Esophagus muscularis mucosa (tissue), 4 donors: ENCODE measurements around the gene ANKRD27.

Experiments
- EP300 ChIP-seq: sonication (generic); formaldehyde crosslinking; IDR thresholded peaks from one replicate; pipeline ENCODE4 v1.6.1; 2017; ENCODE audit warnings: antibody characterized with exemption
- POLR2A ChIP-seq: fragments of 450-650 bp; IDR thresholded peaks from one replicate; pipeline ENCODE4 v1.6.1; 2017; ENCODE audit warnings: antibody characterized with exemption, moderate library complexity, mild to moderate bottlenecking, low read depth
- POLR2AphosphoS5 ChIP-seq, 2 donors: sonication (generic); formaldehyde crosslinking; IDR thresholded peaks; one replicate each; pipeline ENCODE4 v1.6.1; 2017; ENCODE audit warnings: antibody characterized with exemption in 2 of 2
- TF ChIP-seq, protein P1 (sequence below), 3 experiments: fragments of 200-600 bp in 2 of 3; fragments of 450-650 bp in 1 of 3; sonication (generic) in 2 of 3; IDR thresholded peaks; one replicate each; pipeline ENCODE4 v1.5.1; 2017 to 2019; ENCODE audit warnings: antibody characterized with exemption in 3 of 3, mild to moderate bottlenecking in 2 of 3, moderate library complexity in 1 of 3

DNA sequence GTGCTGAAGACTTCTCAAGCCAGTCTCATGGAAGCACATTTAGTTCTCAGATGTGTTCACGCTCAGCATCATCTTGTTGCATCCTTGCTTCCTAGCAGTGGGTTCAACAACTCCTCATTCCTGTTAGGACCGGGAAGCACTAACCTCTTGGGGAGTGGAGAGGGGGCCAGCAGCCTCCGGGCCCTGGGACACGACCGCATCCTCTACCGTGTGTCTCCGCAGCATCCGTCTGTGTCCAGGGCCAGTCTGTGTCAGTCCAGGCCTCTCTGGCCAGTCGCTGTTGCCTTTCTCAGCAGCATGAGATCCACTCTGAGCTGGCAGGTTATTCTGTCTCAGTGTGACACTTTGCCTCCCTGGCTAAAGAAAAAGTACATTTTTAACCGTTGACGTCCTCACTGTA is 77.0 kb downstream of the ANKRD27 start:
- TF ChIP-seq POLR2AphosphoS5 (IDR thresholded peaks at IDR 0.05) (no peak), EP300 (no peak), POLR2A (no peak)
- TF ChIP-seq, protein P1, sequence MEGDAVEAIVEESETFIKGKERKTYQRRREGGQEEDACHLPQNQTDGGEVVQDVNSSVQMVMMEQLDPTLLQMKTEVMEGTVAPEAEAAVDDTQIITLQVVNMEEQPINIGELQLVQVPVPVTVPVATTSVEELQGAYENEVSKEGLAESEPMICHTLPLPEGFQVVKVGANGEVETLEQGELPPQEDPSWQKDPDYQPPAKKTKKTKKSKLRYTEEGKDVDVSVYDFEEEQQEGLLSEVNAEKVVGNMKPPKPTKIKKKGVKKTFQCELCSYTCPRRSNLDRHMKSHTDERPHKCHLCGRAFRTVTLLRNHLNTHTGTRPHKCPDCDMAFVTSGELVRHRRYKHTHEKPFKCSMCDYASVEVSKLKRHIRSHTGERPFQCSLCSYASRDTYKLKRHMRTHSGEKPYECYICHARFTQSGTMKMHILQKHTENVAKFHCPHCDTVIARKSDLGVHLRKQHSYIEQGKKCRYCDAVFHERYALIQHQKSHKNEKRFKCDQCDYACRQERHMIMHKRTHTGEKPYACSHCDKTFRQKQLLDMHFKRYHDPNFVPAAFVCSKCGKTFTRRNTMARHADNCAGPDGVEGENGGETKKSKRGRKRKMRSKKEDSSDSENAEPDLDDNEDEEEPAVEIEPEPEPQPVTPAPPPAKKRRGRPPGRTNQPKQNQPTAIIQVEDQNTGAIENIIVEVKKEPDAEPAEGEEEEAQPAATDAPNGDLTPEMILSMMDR (IDR thresholded peaks at IDR 0.05): no peak
